GM12892 (cell line): ENCODE data around the gene HNMT.

Source experiments
- POLR2A ChIP-seq: IDR thresholded peaks from 2 replicates; pipeline ENCODE4 v1.6.1; 2011; ENCODE audit warnings: low read depth, low read length, control low read depth
- POLR2AphosphoS5 ChIP-seq: IDR thresholded peaks from 2 replicates; pipeline ENCODE4 v1.6.1; 2011; ENCODE audit warnings: low read depth, low read length, control low read depth
- TAF1 ChIP-seq: IDR thresholded peaks from 2 replicates; pipeline ENCODE4 v1.6.1; 2011; ENCODE audit warnings: low read depth, mild to moderate bottlenecking, control low read depth, low read length, borderline replicate concordance

- TF ChIP-seq POLR2A (no peak), POLR2AphosphoS5 (no peak), TAF1 (no peak)
Measured at GRCh38 chr2:138060301-138060635, 96.0 kb downstream of the HNMT start.
